Neural progenitor cell (in vitro differentiated cells): ENCODE results near the gene BBS5. TPM values are rescaled to one million over a fixed set of nuclear protein-coding genes. Genes with fewer than 3 reads are reported as not detected.

Experiments used
- DNase-seq: peaks from one replicate; pipeline ENCODE4 v3.0.0-alpha.2; 2016; ENCODE audit warnings: low spot score
- H2AFZ ChIP-seq: fragments of 200-600 bp; sonication (generic); replicated peaks from 2 replicates; pipeline ENCODE4 v1.6.1; 2016; ENCODE audit warnings: antibody characterized with exemption
- H3F3A ChIP-seq: fragments of 200-600 bp; sonication (generic); 2 replicates; pipeline ENCODE4 v1.6.1; 2016; ENCODE audit warnings: antibody characterized with exemption, low read depth
- H3K27ac ChIP-seq: fragments of 200-600 bp; sonication (generic); 2 replicates; pipeline ENCODE4 v1.5.1; 2016; ENCODE audit warnings: mild to moderate bottlenecking
- H3K27me3 ChIP-seq: fragments of 200-600 bp; sonication (generic); 2 replicates; pipeline ENCODE4 v1.6.1; 2016; ENCODE audit warnings: mild to moderate bottlenecking, moderate library complexity
- H3K36me3 ChIP-seq: fragments of 200-600 bp; sonication (generic); 2 replicates; pipeline ENCODE4 v1.5.1; 2016
- H3K4me1 ChIP-seq: fragments of 200-600 bp; sonication (generic); 2 replicates; pipeline ENCODE4 v1.6.1; 2016; ENCODE audit warnings: mixed run types
- H3K4me2 ChIP-seq: fragments of 200-600 bp; sonication (generic); 2 replicates; pipeline ENCODE4 v1.6.1; 2016
- H3K4me3 ChIP-seq: fragments of 200-600 bp; sonication (generic); 2 replicates; pipeline ENCODE4 v1.5.1; 2016
- H3K79me2 ChIP-seq: fragments of 200-600 bp; sonication (generic); 2 replicates; pipeline ENCODE4 v1.6.1; 2016; ENCODE audit warnings: low read depth
- H3K9ac ChIP-seq: fragments of 200-600 bp; sonication (generic); 2 replicates; pipeline ENCODE4 v1.6.1; 2016
- H3K9me3 ChIP-seq: fragments of 200-600 bp; sonication (generic); 2 replicates; pipeline ENCODE4 v1.5.1; 2016; ENCODE audit warnings: low read depth
- H4K20me1 ChIP-seq: fragments of 200-600 bp; sonication (generic); 2 replicates; pipeline ENCODE4 v1.6.1; 2016; ENCODE audit warnings: low read depth
- H3K27ac Mint-ChIP-seq: 3 replicates; pipeline ENCODE4 v1.8.0; 2021; ENCODE audit warnings: mixed read lengths
- H3K27me3 Mint-ChIP-seq: 2 replicates; pipeline ENCODE4 v1.8.0; 2022; ENCODE audit warnings: low read depth, mild to moderate bottlenecking, inconsistent platforms, moderate library complexity, mixed read lengths; ENCODE audit not compliant: insufficient read depth
- H3K36me3 Mint-ChIP-seq: 3 replicates; pipeline ENCODE4 v1.8.0; 2021; ENCODE audit warnings: mixed read lengths
- H3K4me1 Mint-ChIP-seq: 3 replicates; pipeline ENCODE4 v1.8.0; 2021; ENCODE audit warnings: mixed read lengths
- H3K4me3 Mint-ChIP-seq: 3 replicates; pipeline ENCODE4 v1.8.0; 2021; ENCODE audit warnings: mild to moderate bottlenecking, moderate library complexity, mixed read lengths
- H3K9me3 Mint-ChIP-seq: 3 replicates; pipeline ENCODE4 v1.8.0; 2020; ENCODE audit warnings: mixed read lengths
- CTCF ChIP-seq: fragments of 200-600 bp; sonication (generic); IDR thresholded peaks from 2 replicates; pipeline ENCODE4 v1.5.1; 2017; ENCODE audit warnings: antibody characterized with exemption, mild to moderate bottlenecking
- EZH2 ChIP-seq: fragments of 200-600 bp; sonication (generic); IDR thresholded peaks from 2 replicates; pipeline ENCODE4 v1.6.1; 2017; ENCODE audit warnings: antibody characterized with exemption, mild to moderate bottlenecking, moderate library complexity
- EZH2phosphoT487 ChIP-seq: fragments of 200-600 bp; sonication (generic); IDR thresholded peaks from 2 replicates; pipeline ENCODE4 v1.6.1; 2017; ENCODE audit warnings: antibody characterized with exemption
- total RNA-seq: library from RNA; depleted of rRNA; stranded (reverse); fragments of >200 nt; gene quantifications from 2 replicates; pipeline ENCODE4 v1.2.3, GENCODE V29; 2015; ENCODE audit warnings: low replicate concordance

BBS5 gene
- total RNA-seq, 1 donor from 2014 or later: 3.8 TPM

DNA sequence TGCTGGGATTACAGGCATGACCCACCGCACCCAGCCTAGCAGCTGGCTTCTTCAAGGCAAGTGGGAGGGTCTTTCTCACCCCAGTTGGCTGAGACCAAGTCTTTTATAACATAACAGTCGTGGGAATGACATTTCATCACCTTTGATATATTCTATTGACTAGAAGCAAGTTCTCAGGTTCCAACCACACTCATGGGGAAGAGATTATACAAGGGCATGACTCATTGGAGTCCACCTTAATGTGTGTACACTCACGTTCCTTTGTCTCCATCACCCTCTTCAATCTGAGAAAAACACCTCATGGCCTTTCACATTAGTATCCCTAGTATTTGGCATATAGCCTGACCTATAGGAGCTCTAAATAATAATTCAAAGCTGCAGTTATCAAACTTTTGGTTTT, 2.8 kb upstream of the BBS5 start:
- H3K27ac Mint-ChIP-seq: no peak overlapping the region
- H4K20me1 ChIP-seq: no peaks in the 10 kb centered on the region
- H3F3A ChIP-seq: peaks cover 13% of the 10 kb centered on the region
- no peak overlapping the region for H2AFZ ChIP-seq
- no peaks in the 10 kb centered on the region for H3K36me3 ChIP-seq
- H3K9ac ChIP-seq: no peak overlapping the region
- peaks cover 14% of the 10 kb centered on the region for H3K4me1 Mint-ChIP-seq
- no peak for TF ChIP-seq EZH2
- TF ChIP-seq EZH2phosphoT487: no peak
- H3K4me3 Mint-ChIP-seq: no peak overlapping the region
- H3K4me1 ChIP-seq: no peaks in the 10 kb centered on the region
- no peaks in the 10 kb centered on the region for H3K9me3 ChIP-seq
- no peak overlapping the region for H3K4me3 ChIP-seq
- H3K9me3 Mint-ChIP-seq: no peaks in the 10 kb centered on the region
- H3K27ac ChIP-seq: no peak overlapping the region
- no peak overlapping the region for H3K4me2 ChIP-seq
- H3K27me3 Mint-ChIP-seq: peaks cover 8% of the 10 kb centered on the region
- no peaks in the 10 kb centered on the region for H3K79me2 ChIP-seq
- peaks cover 35% of the 10 kb centered on the region for H3K27me3 ChIP-seq
- H3K36me3 Mint-ChIP-seq: no peaks in the 10 kb centered on the region
- DNase-seq: no peak

- peaks cover 8% of the 10 kb centered on the region for H3K27me3 Mint-ChIP-seq
These were observed 955 bp upstream of the BBS5 start for GRCh38 chr2:169478339-169478738.

DNA sequence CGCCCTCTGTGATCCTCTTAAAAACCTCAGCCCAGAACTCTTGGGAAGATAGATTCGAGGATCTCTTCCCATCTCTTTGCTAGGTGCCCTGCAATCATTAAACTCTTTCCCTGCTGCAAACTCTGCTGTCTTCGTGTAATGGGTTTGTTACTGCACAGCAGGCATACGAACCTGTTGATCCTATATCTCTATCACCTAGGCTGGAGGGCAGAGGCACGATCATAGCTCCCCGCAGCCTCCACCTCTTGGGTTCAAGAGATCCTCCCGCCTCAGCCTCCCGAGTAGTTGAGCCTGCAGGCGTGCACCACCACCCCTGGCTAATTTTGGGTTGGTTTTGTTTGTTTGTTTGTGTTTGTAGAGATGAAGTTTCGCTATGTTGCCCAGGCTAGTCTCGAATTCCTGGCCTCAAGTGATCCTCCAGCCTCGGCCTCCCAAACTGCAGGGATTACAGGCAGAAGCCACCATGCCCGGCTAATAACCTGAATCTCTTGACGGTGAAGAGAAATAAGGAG, 493 bp upstream of the BBS5 start:
- H3K27me3 ChIP-seq: peaks cover 43% of the 10 kb centered on the region
- Mint-ChIP-seq H3K27ac (no peak overlapping the region), H3K4me1 (peaks cover 14% of the 10 kb centered on the region), H3K9me3 (no peaks in the 10 kb centered on the region), H3K4me3 (peak overlapping the region; percentile 92), H3K36me3 (peaks cover 7% of the 10 kb centered on the region), H3K27me3 (peaks cover 8% of the 10 kb centered on the region)
- H3K4me2 ChIP-seq: peak overlapping the region; percentile 75
- H4K20me1 ChIP-seq: no peaks in the 10 kb centered on the region
- H3K36me3 ChIP-seq: no peaks in the 10 kb centered on the region
- H2AFZ ChIP-seq: peak overlapping the region; percentile 89
- H3K9ac ChIP-seq: no peak overlapping the region
- peak overlapping the region; percentile 68 for H3K4me3 ChIP-seq
- no peaks in the 10 kb centered on the region for H3K4me1 ChIP-seq
- H3K79me2 ChIP-seq: no peaks in the 10 kb centered on the region
- TF ChIP-seq EZH2phosphoT487 (no peak), CTCF (no peak), EZH2 (no peak)
- no peak overlapping the region for H3K27ac ChIP-seq
- no peak for DNase-seq
- H3K9me3 ChIP-seq: no peaks in the 10 kb centered on the region
- H3F3A ChIP-seq: peaks cover 13% of the 10 kb centered on the region

More at GRCh38 chr2:169478339-169478738, 955 bp upstream of the BBS5 start:
- H3K9me3 ChIP-seq: no peaks in the 10 kb centered on the region
- H3K36me3 ChIP-seq: no peaks in the 10 kb centered on the region
- H3K4me1 ChIP-seq: no peaks in the 10 kb centered on the region
- no peak overlapping the region for H3K4me2 ChIP-seq
- no peak for TF ChIP-seq EZH2
- no peak for TF ChIP-seq CTCF
- H2AFZ ChIP-seq: no peak overlapping the region
- H4K20me1 ChIP-seq: no peaks in the 10 kb centered on the region
- peaks cover 14% of the 10 kb centered on the region for H3K4me1 Mint-ChIP-seq
- H3K27ac ChIP-seq: no peak overlapping the region
- peak overlapping the region; percentile 92 for H3K4me3 Mint-ChIP-seq
- H3F3A ChIP-seq: peaks cover 13% of the 10 kb centered on the region
- H3K4me3 ChIP-seq: no peak overlapping the region
- no peaks in the 10 kb centered on the region for H3K79me2 ChIP-seq
- H3K27me3 ChIP-seq: peaks cover 43% of the 10 kb centered on the region
- DNase-seq: no peak
- no peak overlapping the region for H3K27ac Mint-ChIP-seq
- no peak overlapping the region for H3K9ac ChIP-seq
- H3K9me3 Mint-ChIP-seq: no peaks in the 10 kb centered on the region
- H3K36me3 Mint-ChIP-seq: peaks cover 2% of the 10 kb centered on the region

DNA sequence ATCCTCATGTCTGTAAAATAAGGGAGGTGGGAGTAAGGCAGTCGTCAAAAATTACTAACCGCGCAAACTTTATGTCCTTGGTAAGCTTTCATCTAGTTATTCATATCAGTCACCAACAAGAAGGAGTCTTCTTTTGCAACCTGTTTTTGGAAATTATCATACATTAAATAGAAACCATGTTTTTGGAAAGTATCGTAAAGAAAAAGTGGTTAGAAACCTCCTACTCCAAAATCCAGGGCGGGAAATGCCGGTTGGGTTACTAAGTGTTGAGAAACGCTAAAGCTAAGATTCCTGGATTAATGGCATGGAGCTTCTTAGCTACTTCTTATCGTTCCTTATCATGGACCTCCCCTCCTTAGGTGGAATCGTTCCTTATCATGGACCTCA, 778 bp downstream of the BBS5 start:
- no peak overlapping the region for H3K27ac Mint-ChIP-seq
- peaks cover 8% of the 10 kb centered on the region for H3K27me3 Mint-ChIP-seq
- no peak for DNase-seq
- Histone ChIP-seq H3K4me3 (peak overlapping the region; percentile 68), H3K4me1 (no peaks in the 10 kb centered on the region), H3K36me3 (no peaks in the 10 kb centered on the region), H4K20me1 (no peaks in the 10 kb centered on the region), H3K27ac (no peak overlapping the region), H2AFZ (peak overlapping the region; percentile 89), H3K4me2 (peak overlapping the region; percentile 75), H3K27me3 (peaks cover 43% of the 10 kb centered on the region), H3K9ac (no peak overlapping the region), H3F3A (peaks cover 13% of the 10 kb centered on the region), H3K9me3 (no peaks in the 10 kb centered on the region), H3K79me2 (no peaks in the 10 kb centered on the region)
- H3K9me3 Mint-ChIP-seq: no peaks in the 10 kb centered on the region
- peaks cover 14% of the 10 kb centered on the region for H3K4me1 Mint-ChIP-seq
- TF ChIP-seq EZH2phosphoT487 (no peak), EZH2 (no peak), CTCF (no peak)
- H3K36me3 Mint-ChIP-seq: peaks cover 8% of the 10 kb centered on the region
- peak overlapping the region; percentile 92 for H3K4me3 Mint-ChIP-seq
